MG63 (cell line): ENCODE measurements around the gene PPP2R2D. TPM values are rescaled to one million over a fixed set of nuclear protein-coding genes. Genes with fewer than 3 reads are reported as not detected.

ENCODE experiments used
- DNase-seq: peaks from one replicate; pipeline ENCODE4 v3.0.0-alpha.2; 2020
- H3K27me3 ChIP-seq: fragments of 250-450 bp; sonication (Bioruptor Pico); 2 replicates; pipeline ENCODE4 v1.5.1; 2020; ENCODE audit warnings: mild to moderate bottlenecking, moderate library complexity
- H3K36me3 ChIP-seq: fragments of 250-450 bp; sonication (Bioruptor Pico); 2 replicates; pipeline ENCODE4 v1.5.1; 2020; ENCODE audit warnings: mild to moderate bottlenecking, moderate library complexity
- H3K4me3 ChIP-seq: fragments of 250-450 bp; sonication (Bioruptor Pico); 2 replicates; pipeline ENCODE4 v1.5.1; 2020; ENCODE audit warnings: mild to moderate bottlenecking, moderate library complexity
- H3K9me3 ChIP-seq: fragments of 250-450 bp; sonication (Bioruptor Pico); 2 replicates; pipeline ENCODE4 v1.5.1; 2020; ENCODE audit warnings: mild to moderate bottlenecking, moderate library complexity
- total RNA-seq: library from RNA; depleted of rRNA; stranded (reverse); fragments of >200 nt; shearing (Covaris generic); gene quantifications from 2 replicates; pipeline ENCODE4 v1.2.3, GENCODE V29; 2014; ENCODE audit warnings: low replicate concordance

Gene PPP2R2D
- total RNA-seq, 1 experiment from 2014 or later: 28.8 TPM

- Histone ChIP-seq H3K4me3 (no peak overlapping the region), H3K9me3 (no peaks in the 10 kb centered on the region), H3K36me3 (no peaks in the 10 kb centered on the region), H3K27me3 (peaks cover 28% of the 10 kb centered on the region)
- no peak for DNase-seq
Observed at GRCh38 chr10:131860806-131861440, 39.9 kb upstream of the PPP2R2D start.

DNA sequence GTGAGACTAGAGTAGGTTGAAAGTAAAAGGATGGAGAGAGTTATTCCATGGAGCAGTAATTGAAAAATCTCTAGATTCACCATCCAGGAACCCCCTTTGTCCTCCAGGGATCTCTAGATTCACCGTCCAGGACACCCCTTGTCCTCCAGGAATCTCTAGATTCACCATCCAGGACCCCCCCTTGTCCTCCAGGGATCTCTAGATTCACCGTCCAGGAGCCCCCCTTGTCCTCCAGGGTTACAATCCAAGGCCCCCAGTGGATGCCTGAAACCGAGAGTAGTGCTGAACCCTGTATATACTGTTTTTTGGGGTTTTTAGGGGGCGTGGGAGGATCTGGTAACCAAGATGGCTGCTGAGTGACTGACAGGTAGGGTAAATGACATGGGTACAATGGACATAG is 38.3 kb upstream of the PPP2R2D start:
- Histone ChIP-seq H3K36me3 (no peaks in the 10 kb centered on the region), H3K4me3 (no peak overlapping the region), H3K27me3 (peaks cover 31% of the 10 kb centered on the region), H3K9me3 (no peaks in the 10 kb centered on the region)
- no peak for DNase-seq

GRCh38 chr10:131865223-131865917 is 35.4 kb upstream of the PPP2R2D start:
- no peak for DNase-seq
- no peaks in the 10 kb centered on the region for H3K36me3 ChIP-seq

DNA sequence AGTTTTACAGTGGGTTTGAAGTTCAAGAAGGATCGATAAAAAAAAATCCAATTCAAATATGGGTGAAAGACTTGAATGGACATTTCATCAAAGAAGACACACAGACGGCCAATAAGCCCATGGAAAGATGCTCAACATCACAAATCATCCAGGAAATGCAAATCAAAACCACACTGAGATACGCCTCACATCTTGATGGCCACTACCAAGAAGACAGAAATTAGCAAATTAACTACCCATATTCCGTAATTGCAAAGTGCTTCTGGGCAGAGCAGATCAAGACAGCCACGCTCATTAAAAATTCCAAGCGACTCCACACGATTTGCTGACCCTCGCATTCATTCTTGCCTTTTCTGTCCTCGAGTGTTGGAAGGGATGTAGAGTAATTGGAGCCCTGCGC is 34.1 kb upstream of the PPP2R2D start:
- Histone ChIP-seq H3K9me3 (no peaks in the 10 kb centered on the region), H3K4me3 (no peak overlapping the region), H3K27me3 (peaks cover 20% of the 10 kb centered on the region), H3K36me3 (no peaks in the 10 kb centered on the region)
- no peak for DNase-seq

More at GRCh38 chr10:131865223-131865917, 35.4 kb upstream of the PPP2R2D start:
- Histone ChIP-seq H3K4me3 (no peak overlapping the region), H3K9me3 (no peaks in the 10 kb centered on the region), H3K27me3 (peaks cover 22% of the 10 kb centered on the region)

GRCh38 chr10:131868436-131868835 is 32.4 kb upstream of the PPP2R2D start:
- Histone ChIP-seq H3K9me3 (no peaks in the 10 kb centered on the region), H3K4me3 (no peak overlapping the region), H3K36me3 (no peaks in the 10 kb centered on the region), H3K27me3 (peaks cover 18% of the 10 kb centered on the region)
- no peak for DNase-seq

DNA sequence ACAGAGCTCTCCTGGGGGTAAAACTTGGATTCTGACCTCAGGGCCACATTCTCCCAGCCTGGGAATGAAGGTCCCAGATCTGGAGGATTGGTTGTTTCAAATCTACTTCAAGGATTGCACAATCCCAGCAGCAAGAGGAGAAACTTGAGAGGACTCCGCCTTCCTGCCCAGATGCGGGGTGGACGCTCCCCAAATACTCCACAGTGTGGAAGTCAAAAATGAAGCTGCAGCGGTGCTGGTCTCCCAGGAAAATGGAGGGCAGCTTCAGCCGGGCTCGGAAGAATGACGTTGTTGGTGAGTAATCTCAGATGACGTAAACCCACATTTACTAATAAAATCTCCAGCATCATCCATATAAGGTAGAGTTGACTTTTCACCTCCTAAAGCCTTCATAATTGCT is 31.5 kb upstream of the PPP2R2D start:
- Histone ChIP-seq H3K4me3 (no peak overlapping the region), H3K36me3 (no peaks in the 10 kb centered on the region), H3K9me3 (no peaks in the 10 kb centered on the region), H3K27me3 (peaks cover 13% of the 10 kb centered on the region)
- DNase-seq: no peak

- Histone ChIP-seq H3K36me3 (no peaks in the 10 kb centered on the region), H3K9me3 (no peaks in the 10 kb centered on the region), H3K27me3 (peaks cover 8% of the 10 kb centered on the region), H3K4me3 (no peak overlapping the region)
- no peak for DNase-seq
Observed at GRCh38 chr10:131870411-131870810, 30.4 kb upstream of the PPP2R2D start.

DNA sequence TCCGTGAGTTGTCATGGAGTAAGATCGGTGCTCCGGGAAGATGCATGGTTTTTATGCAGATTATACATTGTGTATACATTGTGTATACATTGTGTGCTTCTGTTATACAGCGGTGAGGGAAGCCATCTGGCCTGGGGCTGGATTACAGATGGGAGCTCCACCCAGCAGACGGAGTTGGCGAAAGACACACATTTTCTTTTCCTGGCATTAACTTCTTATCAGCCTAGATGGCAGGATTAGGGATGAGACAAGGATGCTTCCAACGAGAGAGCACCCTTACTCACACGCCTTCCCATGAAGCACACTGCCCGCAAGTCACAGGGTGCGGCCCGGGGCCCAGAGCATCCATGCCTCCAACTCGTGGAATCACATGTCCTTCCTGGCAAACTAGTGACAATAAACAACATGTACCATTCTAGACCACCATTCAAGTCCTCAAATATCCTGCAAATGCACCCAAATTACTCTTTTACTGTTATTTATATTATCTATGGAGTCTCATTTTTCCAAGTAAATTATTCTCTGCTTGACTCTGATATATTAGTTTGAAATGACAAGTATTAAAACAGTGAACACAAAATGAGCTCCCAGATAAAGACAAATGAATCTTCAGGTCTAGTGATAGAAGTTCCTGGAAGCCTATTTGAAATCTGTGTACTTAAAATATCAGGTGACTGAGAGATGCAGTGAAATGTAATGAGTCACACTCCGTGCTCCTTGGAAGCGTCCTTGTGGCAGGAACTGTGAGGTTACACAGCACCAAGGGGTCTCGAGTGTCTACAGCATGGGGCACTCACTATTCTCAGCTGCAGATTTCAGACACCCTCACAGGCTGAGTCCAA is 29.8 kb upstream of the PPP2R2D start:
- H3K4me3 ChIP-seq: no peak overlapping the region
- H3K27me3 ChIP-seq: peaks cover 2% of the 10 kb centered on the region
- H3K9me3 ChIP-seq: no peaks in the 10 kb centered on the region
- no peaks in the 10 kb centered on the region for H3K36me3 ChIP-seq
- no peak for DNase-seq

- no peak overlapping the region for H3K4me3 ChIP-seq
- DNase-seq: no peak
- no peaks in the 10 kb centered on the region for H3K9me3 ChIP-seq
- no peaks in the 10 kb centered on the region for H3K36me3 ChIP-seq
- no peaks in the 10 kb centered on the region; the same call in 1 of the 2 replicates for H3K27me3 ChIP-seq
Observed at GRCh38 chr10:131871673-131872005, 29.2 kb upstream of the PPP2R2D start.

DNA sequence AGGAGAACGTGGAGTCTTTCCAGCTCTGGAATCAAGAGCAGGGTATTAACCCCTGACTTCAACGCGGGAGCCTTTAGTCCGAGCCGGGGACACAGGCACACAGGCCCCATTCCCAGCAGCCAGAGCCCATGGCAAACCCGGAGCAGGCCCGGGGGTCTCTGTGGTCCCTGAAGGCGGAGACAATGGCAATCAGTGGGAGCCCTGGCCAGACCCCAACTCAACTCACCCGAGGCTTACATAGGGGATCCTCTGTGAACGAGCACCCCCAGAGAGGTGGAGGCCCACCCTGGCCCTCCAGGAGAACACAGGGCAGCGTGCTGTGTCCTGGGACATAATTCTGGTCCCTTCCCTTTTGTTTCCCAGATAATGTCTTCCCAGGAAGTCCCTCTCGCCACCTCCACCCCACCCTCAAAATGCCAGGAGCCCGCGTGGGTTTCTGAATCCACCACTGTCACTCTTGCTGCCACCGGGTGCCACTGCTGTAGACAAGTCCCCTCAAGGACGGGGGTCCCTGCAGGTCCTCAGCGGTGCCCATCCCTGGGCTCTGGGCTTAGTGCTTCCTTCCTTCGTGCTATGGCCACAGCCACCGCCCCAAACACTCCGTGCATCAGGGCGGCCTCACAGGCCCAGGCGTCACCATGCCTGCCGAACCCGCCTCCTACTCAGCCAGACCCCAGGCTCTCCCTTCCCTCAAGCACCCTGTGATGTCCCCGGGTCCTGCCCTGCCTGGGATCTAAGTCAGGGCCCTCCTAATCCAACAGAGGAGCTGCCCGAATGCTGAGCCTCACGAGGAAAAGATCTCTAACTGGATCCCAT is 28.6 kb upstream of the PPP2R2D start:
- no peak for DNase-seq
- no peak overlapping the region for H3K4me3 ChIP-seq
- no peaks in the 10 kb centered on the region; the same call in 1 of the 2 replicates for H3K27me3 ChIP-seq
- H3K36me3 ChIP-seq: no peaks in the 10 kb centered on the region
- H3K9me3 ChIP-seq: no peaks in the 10 kb centered on the region

- no peaks in the 10 kb centered on the region for H3K27me3 ChIP-seq
- H3K9me3 ChIP-seq: no peaks in the 10 kb centered on the region
- no peaks in the 10 kb centered on the region for H3K36me3 ChIP-seq
- H3K4me3 ChIP-seq: no peak overlapping the region
- no peak for DNase-seq
Observed at GRCh38 chr10:131872827-131873375, 27.9 kb upstream of the PPP2R2D start.

- H3K36me3 ChIP-seq: no peaks in the 10 kb centered on the region
- no peaks in the 10 kb centered on the region for H3K27me3 ChIP-seq
- no peaks in the 10 kb centered on the region for H3K9me3 ChIP-seq
- H3K4me3 ChIP-seq: no peak overlapping the region
- DNase-seq: peak; percentile 72
Observed at GRCh38 chr10:131874991-131875451, 25.8 kb upstream of the PPP2R2D start.

- Histone ChIP-seq H3K4me3 (no peak overlapping the region), H3K36me3 (no peaks in the 10 kb centered on the region), H3K9me3 (no peaks in the 10 kb centered on the region), H3K27me3 (no peaks in the 10 kb centered on the region)
- no peak for DNase-seq
Observed at GRCh38 chr10:131875501-131875900, 25.3 kb upstream of the PPP2R2D start.

DNA sequence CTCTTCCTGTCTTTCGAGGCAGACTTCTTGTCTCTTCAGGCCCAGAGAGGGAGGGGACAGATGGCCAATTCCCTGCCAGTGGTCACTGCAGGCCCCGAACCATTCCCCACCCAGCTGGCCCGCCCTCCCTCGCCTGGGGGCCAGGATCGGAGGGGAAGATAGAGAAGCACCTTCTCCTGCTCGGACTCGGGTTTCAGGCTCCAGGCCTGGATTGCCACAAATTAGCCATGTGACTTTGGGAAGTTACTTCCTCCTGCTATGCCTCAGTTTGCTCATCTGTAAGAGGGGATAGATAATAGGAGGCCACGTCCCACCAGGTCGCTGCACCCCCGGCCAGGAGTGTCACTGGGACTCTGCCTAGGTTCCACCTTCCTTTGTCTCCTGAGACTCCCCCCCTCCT is 24.8 kb upstream of the PPP2R2D start:
- no peak for DNase-seq
- H3K4me3 ChIP-seq: no peak overlapping the region
- H3K36me3 ChIP-seq: no peaks in the 10 kb centered on the region
- H3K9me3 ChIP-seq: no peaks in the 10 kb centered on the region
- no peaks in the 10 kb centered on the region for H3K27me3 ChIP-seq

GRCh38 chr10:131876508-131876907 is 24.3 kb upstream of the PPP2R2D start:
- DNase-seq: no peak
- Histone ChIP-seq H3K9me3 (no peaks in the 10 kb centered on the region), H3K27me3 (no peaks in the 10 kb centered on the region), H3K4me3 (no peak overlapping the region), H3K36me3 (no peaks in the 10 kb centered on the region)

GRCh38 chr10:131880016-131880590 is 20.7 kb upstream of the PPP2R2D start:
- H3K27me3 ChIP-seq: no peaks in the 10 kb centered on the region
- no peaks in the 10 kb centered on the region for H3K36me3 ChIP-seq
- DNase-seq: no peak
- H3K9me3 ChIP-seq: no peaks in the 10 kb centered on the region
- no peak overlapping the region for H3K4me3 ChIP-seq
